ENCODE measurements around the gene FAM13C.

DNA sequence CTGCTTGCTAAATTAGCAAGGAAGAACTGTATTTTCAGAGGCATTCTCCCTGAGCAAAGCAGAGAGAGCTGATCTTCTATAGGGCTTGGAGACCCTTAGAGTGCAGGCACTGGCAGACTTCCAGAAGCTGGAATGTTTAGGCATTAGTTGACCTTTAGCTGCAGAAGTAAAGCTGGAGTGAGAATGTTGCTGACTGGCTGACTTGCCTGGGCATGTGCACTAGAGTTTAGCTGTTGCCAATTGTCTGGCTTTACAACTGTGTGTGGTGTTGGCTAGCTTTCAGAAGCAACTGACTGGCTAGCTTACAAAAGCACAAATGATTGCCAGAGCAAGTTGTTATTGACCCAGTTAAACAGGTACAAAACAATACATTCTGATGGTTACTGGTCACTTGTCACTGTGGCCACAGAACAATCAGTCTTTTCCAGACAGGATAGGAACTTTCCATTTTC, 25.1 kb downstream of the FAM13C start:
- TF ChIP-seq, protein P1, sequence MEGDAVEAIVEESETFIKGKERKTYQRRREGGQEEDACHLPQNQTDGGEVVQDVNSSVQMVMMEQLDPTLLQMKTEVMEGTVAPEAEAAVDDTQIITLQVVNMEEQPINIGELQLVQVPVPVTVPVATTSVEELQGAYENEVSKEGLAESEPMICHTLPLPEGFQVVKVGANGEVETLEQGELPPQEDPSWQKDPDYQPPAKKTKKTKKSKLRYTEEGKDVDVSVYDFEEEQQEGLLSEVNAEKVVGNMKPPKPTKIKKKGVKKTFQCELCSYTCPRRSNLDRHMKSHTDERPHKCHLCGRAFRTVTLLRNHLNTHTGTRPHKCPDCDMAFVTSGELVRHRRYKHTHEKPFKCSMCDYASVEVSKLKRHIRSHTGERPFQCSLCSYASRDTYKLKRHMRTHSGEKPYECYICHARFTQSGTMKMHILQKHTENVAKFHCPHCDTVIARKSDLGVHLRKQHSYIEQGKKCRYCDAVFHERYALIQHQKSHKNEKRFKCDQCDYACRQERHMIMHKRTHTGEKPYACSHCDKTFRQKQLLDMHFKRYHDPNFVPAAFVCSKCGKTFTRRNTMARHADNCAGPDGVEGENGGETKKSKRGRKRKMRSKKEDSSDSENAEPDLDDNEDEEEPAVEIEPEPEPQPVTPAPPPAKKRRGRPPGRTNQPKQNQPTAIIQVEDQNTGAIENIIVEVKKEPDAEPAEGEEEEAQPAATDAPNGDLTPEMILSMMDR (IDR thresholded peaks at IDR 0.05; ENCODE audit: borderline replicate concordance, extremely low read depth, low read length, poor library complexity, severe bottlenecking): no peak
- TF ChIP-seq EZH2 (IDR thresholded peaks at IDR 0.05; ENCODE audit: borderline replicate concordance, low read depth, low read length, severe bottlenecking): no peak

Measured in DND-41 (cell line).